PC-3 (cell line): ENCODE results near the gene DPH7. TPM values are rescaled to one million over a fixed set of nuclear protein-coding genes. Genes with fewer than 3 reads are reported as not detected.
"Not testable (repeated sequence)": the region's sequence is repeated elsewhere in the genome, so short reads cannot be mapped to it uniquely, and the experiment has no call there.

ENCODE experiments used
- ATAC-seq: fragments of 200-7000 bp; cut with Tn5 transposase; 2 replicates; pipeline ENCODE4 v1.9.1; 2020; ENCODE audit warnings: mild to moderate bottlenecking, moderate library complexity
- BruUV-seq: library from RNA; stranded (reverse); fragments of 400-500 nt; replicated peaks from 2 replicates; lab custom pipeline; 2021; lab: Mats Ljungman, UMichigan
- CTCF ChIA-PET: fragments of 300-600 bp; sonication (Branson Sonifier 250); formaldehyde crosslinking; loops from one replicate; lab custom pipeline; 2022; ENCODE audit warnings: antibody characterized with exemption; lab: Charles Lee
- POLR2A ChIA-PET: fragments of 300-600 bp; sonication (Branson Sonifier 250); formaldehyde crosslinking; loops from one replicate; lab custom pipeline; 2022; ENCODE audit warnings: antibody characterized with exemption; ENCODE audit not compliant: unreplicated experiment; lab: Charles Lee
- DNase-seq: peaks from one replicate; pipeline ENCODE4 v3.0.0-alpha.2; 2015
- H2AFZ ChIP-seq: fragments of 300-600 bp; sonication (generic); 2 replicates; pipeline ENCODE4 v1.6.0; 2016; ENCODE audit warnings: antibody characterized with exemption, low read length
- H3F3A ChIP-seq: fragments of 300-600 bp; sonication (generic); one replicate; pipeline ENCODE4 v1.6.0; 2017; ENCODE audit warnings: antibody characterized with exemption, low read length, control low read depth, mild to moderate bottlenecking; ENCODE audit not compliant: unreplicated experiment
- H3K27ac ChIP-seq: fragments of 300-600 bp; sonication (generic); 2 replicates; pipeline ENCODE4 v1.5.1; 2016; ENCODE audit warnings: mild to moderate bottlenecking, low read length
- H3K27me3 ChIP-seq: fragments of 300-600 bp; sonication (generic); 2 replicates; pipeline ENCODE4 v1.6.1; 2016; ENCODE audit warnings: low read length, mixed read lengths
- H3K36me3 ChIP-seq: fragments of 300-600 bp; sonication (generic); 2 replicates; pipeline ENCODE4 v1.6.1; 2016; ENCODE audit warnings: low read depth, mixed run types, low read length, mixed read lengths
- H3K4me1 ChIP-seq: fragments of 300-600 bp; sonication (generic); 2 replicates; pipeline ENCODE4 v1.5.1; 2016; ENCODE audit warnings: low read length; ENCODE audit not compliant: insufficient read depth
- H3K4me2 ChIP-seq: fragments of 300-600 bp; sonication (generic); 2 replicates; pipeline ENCODE4 v1.6.0; 2016; ENCODE audit warnings: low read length
- H3K4me3 ChIP-seq: fragments of 300-600 bp; sonication (generic); 2 replicates; pipeline ENCODE4 v1.5.1; 2016; ENCODE audit warnings: mild to moderate bottlenecking, low read length, mixed read lengths
- H3K79me2 ChIP-seq: fragments of 300-600 bp; sonication (generic); 2 replicates; pipeline ENCODE4 v1.6.1; 2017; ENCODE audit warnings: low read length, mixed read lengths
- H3K9ac ChIP-seq: fragments of 300-600 bp; sonication (generic); 2 replicates; pipeline ENCODE4 v1.6.0; 2016; ENCODE audit warnings: mild to moderate bottlenecking, low read length
- H3K9me2 ChIP-seq: fragments of 300-600 bp; sonication (generic); replicated peaks from 2 replicates; pipeline ENCODE4 v1.6.1; 2016; ENCODE audit warnings: mixed run types, low read length, mixed read lengths
- H3K9me3 ChIP-seq: fragments of 300-600 bp; sonication (generic); 2 replicates; pipeline ENCODE4 v1.6.1; 2016; ENCODE audit warnings: low read length, mixed read lengths
- H4K20me1 ChIP-seq: fragments of 300-600 bp; sonication (generic); 2 replicates; pipeline ENCODE4 v1.6.1; 2016; ENCODE audit warnings: low read length, mixed read lengths
- CTCF ChIP-seq: fragments of 300-600 bp; sonication (generic); conservative IDR thresholded peaks from 2 replicates; pipeline ENCODE4 v1.5.1; 2017; ENCODE audit warnings: antibody characterized with exemption, low read depth, mild to moderate bottlenecking, low read length
- EZH2 ChIP-seq: fragments of 300-600 bp; sonication (generic); IDR thresholded peaks from one replicate; pipeline ENCODE4 v1.6.1; 2017; ENCODE audit warnings: antibody characterized with exemption, mild to moderate bottlenecking, low read length; ENCODE audit not compliant: unreplicated experiment
- EZH2phosphoT487 ChIP-seq: fragments of 300-600 bp; sonication (generic); IDR thresholded peaks from 2 replicates; pipeline ENCODE4 v1.6.1; 2018; ENCODE audit warnings: mild to moderate bottlenecking, antibody characterized with exemption, low read length, borderline replicate concordance
- intact Hi-C: fragments of 100-400 bp; cut with micrococcal nuclease; formaldehyde crosslinking; loops from 2 replicates; pipeline ENCODE4 v1.9.0; 2023
- total RNA-seq: library from RNA; depleted of rRNA; stranded (reverse); fragments of >200 nt; gene quantifications from 2 replicates; pipeline ENCODE4 v1.2.3, GENCODE V29; 2014

DPH7 gene
- total RNA-seq, 1 experiment from 2014 or later = 35.1 TPM

- intact Hi-C loops = loop anchor here (1.0 kb wide), 1 partner anchor 16 kb away; the partner anchor contains the start of gene MRPL41
- POLR2A ChIA-PET = no interaction called here
Observed at GRCh38 chr9:137535120-137535428, 43.7 kb downstream of the DPH7 start.

DNA sequence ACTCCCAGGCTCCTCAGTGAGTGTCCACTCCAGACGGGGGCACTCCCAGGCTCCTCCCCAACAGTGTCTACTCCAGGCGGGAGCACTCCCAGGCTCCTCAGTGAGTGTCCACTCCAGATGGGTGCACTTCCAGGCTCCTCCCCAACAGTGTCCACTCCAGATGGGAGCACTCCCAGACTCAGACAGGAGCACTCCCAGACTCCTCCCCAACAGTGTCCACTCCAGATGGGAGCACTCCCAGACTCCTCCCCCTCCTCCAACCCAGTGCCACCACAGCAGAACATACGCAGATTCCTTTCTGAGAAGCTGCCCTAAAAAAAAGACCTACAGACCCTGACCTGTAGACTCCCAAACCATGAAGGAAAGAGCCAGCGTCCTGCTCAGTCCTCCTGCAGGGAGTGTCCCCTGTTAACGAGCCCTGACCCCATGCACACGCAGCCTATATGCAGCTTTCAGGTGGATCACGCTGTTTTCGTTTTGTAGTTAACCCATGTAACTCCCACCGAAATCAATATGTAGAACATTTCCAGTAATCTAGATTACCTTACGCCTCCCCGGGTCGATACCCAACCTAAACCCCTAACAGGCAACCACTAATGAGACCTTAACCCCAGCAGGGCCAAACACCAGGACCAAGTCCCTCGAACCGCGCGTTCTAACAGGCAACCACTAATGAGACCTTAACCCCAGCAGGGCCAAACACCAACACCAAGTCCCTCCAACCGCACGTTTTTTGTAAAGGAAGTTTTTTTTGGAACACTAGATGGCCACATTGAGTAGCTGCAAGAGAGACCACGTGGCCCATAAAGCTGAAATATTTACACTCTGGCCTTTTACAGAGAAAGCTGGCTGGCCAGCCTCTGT, 44.2 kb downstream of the DPH7 start:
- BruUV-seq = no TSS peak
- ATAC-seq (peak; percentile 95), DNase-seq (peak; percentile 79)
- H3K36me3 ChIP-seq = no peaks in the 10 kb centered on the region
- TF ChIP-seq EZH2 (no peak), CTCF (peak; percentile 70)
- no peaks in the 10 kb centered on the region for H3K79me2 ChIP-seq
- H3F3A ChIP-seq = no peaks in the 10 kb centered on the region
- H3K9me3 ChIP-seq = no peaks in the 10 kb centered on the region
- no peaks in the 10 kb centered on the region for H3K9me2 ChIP-seq
- H3K4me3 ChIP-seq = no peak overlapping the region
- no peak overlapping the region for H3K27ac ChIP-seq
- H3K27me3 ChIP-seq = no peaks in the 10 kb centered on the region
- ChIA-PET POLR2A (no interaction called here), CTCF (interaction anchor here (0.5 to 1.5 kb wide), 6 partner anchors 11 to 136 kb away, joined by 3 to 10 read pairs (median 6); partner anchors contain the start of gene PNPLA7)
- no peak overlapping the region for H3K9ac ChIP-seq
- peak overlapping the region; percentile 29 for H3K4me2 ChIP-seq
- H3K4me1 ChIP-seq = peaks cover 7% of the 10 kb centered on the region
- peak overlapping the region; percentile 75 for H2AFZ ChIP-seq
- H4K20me1 ChIP-seq = no peaks in the 10 kb centered on the region
- intact Hi-C loops = loop anchor here (1.0 kb wide), 1 partner anchor 17 kb away; the partner anchor contains the start of gene MRPL41

More at GRCh38 chr9:137535120-137535428, 43.7 kb downstream of the DPH7 start:
- Histone ChIP-seq H3K36me3 (no peaks in the 10 kb centered on the region), H3K4me1 (peaks cover 7% of the 10 kb centered on the region), H3K9ac (no peak overlapping the region), H3K4me2 (no peak overlapping the region), H3F3A (no peaks in the 10 kb centered on the region), H3K27me3 (no peaks in the 10 kb centered on the region), H3K4me3 (no peak overlapping the region), H2AFZ (peak overlapping the region; percentile 75), H3K9me2 (no peaks in the 10 kb centered on the region), H3K27ac (no peak overlapping the region), H4K20me1 (no peaks in the 10 kb centered on the region), H3K9me3 (no peaks in the 10 kb centered on the region), H3K79me2 (no peaks in the 10 kb centered on the region)
- BruUV-seq = no TSS peak
- CTCF ChIA-PET = interaction anchor here (0.5 to 1.5 kb wide), 6 partner anchors 10 to 136 kb away, joined by 3 to 10 read pairs (median 6); partner anchors contain the start of gene PNPLA7
- no peak for DNase-seq
- TF ChIP-seq EZH2phosphoT487 (no peak), CTCF (no peak), EZH2 (no peak)
- no peak for ATAC-seq

GRCh38 chr9:137532891-137533468, 45.7 kb downstream of the DPH7 start:
- POLR2A ChIA-PET, CTCF ChIA-PET: not testable (repeated sequence)

More at GRCh38 chr9:137532891-137533468, 45.7 kb downstream of the DPH7 start:
- H3K4me1 ChIP-seq, intact Hi-C loops, H3K27ac ChIP-seq, H3K4me2 ChIP-seq, H3K79me2 ChIP-seq, H3K27me3 ChIP-seq, DNase-seq, H4K20me1 ChIP-seq, BruUV-seq, ATAC-seq, H3F3A ChIP-seq, H3K9me2 ChIP-seq, H3K9me3 ChIP-seq, H3K4me3 ChIP-seq, H3K9ac ChIP-seq, H3K36me3 ChIP-seq, H2AFZ ChIP-seq: not testable (repeated sequence)
